Esophagus (tissue), 2 donors: ENCODE results near the gene COG7. TPM values are rescaled to one million over a fixed set of nuclear protein-coding genes. Genes with fewer than 3 reads are reported as not detected.
"Not testable (repeated sequence)": the region's sequence is repeated elsewhere in the genome, so short reads cannot be mapped to it uniquely, and the experiment has no call there.

Source experiments
- H3K27ac ChIP-seq, 2 donors: one replicate each; pipeline ENCODE4 v1.5.1; 2013; ENCODE audit warnings: low read depth in 2 of 2, mild to moderate bottlenecking in 2 of 2, inconsistent platforms in 1 of 2, low read length in 1 of 2, moderate library complexity in 1 of 2
- H3K27me3 ChIP-seq, 2 donors: one replicate each; pipeline ENCODE4 v1.6.1; 2013; ENCODE audit warnings: low read length in 2 of 2, control low read depth in 1 of 2, mild to moderate bottlenecking in 1 of 2; ENCODE audit not compliant: insufficient read depth in 2 of 2, control insufficient read depth in 1 of 2
- H3K36me3 ChIP-seq, 2 donors: one replicate each; pipeline ENCODE4 v1.6.1; 2013; ENCODE audit warnings: low read length in 1 of 2; ENCODE audit not compliant: control insufficient read depth in 2 of 2, insufficient read depth in 2 of 2
- H3K4me1 ChIP-seq, 2 donors: one replicate each; pipeline ENCODE4 v1.6.1; 2013; ENCODE audit warnings: low read length in 1 of 2; ENCODE audit not compliant: control insufficient read depth in 2 of 2, insufficient read depth in 2 of 2
- H3K4me3 ChIP-seq, 2 donors: one replicate each; pipeline ENCODE4 v1.5.1; 2013; ENCODE audit warnings: low read length in 2 of 2, mild to moderate bottlenecking in 2 of 2, low read depth in 1 of 2, moderate library complexity in 1 of 2
- H3K9me3 ChIP-seq, 2 donors: one replicate each; pipeline ENCODE4 v1.6.1; 2013; ENCODE audit warnings: mild to moderate bottlenecking in 2 of 2, low read depth in 1 of 2, low read length in 1 of 2, moderate library complexity in 1 of 2; ENCODE audit not compliant: control insufficient read depth in 2 of 2, insufficient read depth in 1 of 2
- WGBS, 2 donors: extraction: QIAGEN DNeasy Blood & Tissue Kit; methylation state at CpG; one replicate each; pipeline ENCODE4 v1.1.7; 2013; 5-methylcytosine and 5-hydroxymethylcytosine counted together
- polyA plus RNA-seq, 2 donors: library from polyadenylated mRNA; stranded (reverse); fragments of 200-250 nt; gene quantifications; one replicate each; pipeline ENCODE4 v1.2.3, GENCODE V29; 2013
- donor health status: healthy with polysubstance abuse.
- donor health status: Bipolar disorder and iron deficiency.

Gene COG7
- polyA plus RNA-seq, 2 donors: 14.2 to 21.2 TPM

- WGBS, 2 donors: 80 to 82% methylated on average over 7 of the region's 7 CpGs
Measured at GRCh38 chr16:23366341-23366740, 86.6 kb downstream of the COG7 start.

DNA sequence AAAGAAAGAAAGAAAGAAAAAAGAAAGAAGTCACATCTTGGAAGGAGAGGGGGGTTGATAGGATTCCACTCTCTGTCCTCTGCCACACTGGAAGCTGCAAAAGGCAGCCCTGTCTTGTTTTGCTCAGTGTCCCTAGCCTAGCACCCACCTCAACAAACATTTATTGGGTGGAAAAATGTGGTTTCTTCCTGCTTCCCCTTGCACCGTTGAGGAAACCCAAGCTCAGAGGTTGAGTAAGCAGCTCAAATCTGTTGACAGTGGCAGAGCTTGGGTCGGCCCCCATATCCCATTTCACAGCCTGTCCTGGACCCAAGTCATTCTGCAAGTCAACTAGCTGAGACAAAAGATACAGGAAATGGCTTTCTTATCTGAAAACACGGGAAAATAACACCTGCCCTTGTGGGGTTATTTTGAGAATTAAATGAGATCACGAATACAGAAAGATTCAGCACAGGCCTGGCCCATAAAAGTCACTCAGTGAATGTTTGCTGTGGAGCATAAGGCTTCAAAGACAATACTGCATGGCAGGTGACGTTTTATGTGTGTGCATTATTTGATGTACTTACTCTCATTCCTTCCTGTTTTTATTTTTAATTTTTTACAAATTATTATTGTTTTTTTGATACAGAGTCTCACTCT is 87.3 kb downstream of the COG7 start:
- H3K4me3 ChIP-seq: no peak overlapping the region
- no peak overlapping the region for H3K27ac ChIP-seq
- no peaks in the 10 kb centered on the region for H3K27me3 ChIP-seq
- H3K9me3 ChIP-seq: no peaks in the 10 kb centered on the region
- H3K36me3 ChIP-seq: peaks cover 0 to 4% of the 10 kb centered on the region in 2 donors
- WGBS, 2 donors: 36 to 44% methylated on average over 5 of the region's 5 CpGs
- peaks cover 5% of the 10 kb centered on the region in 2 donors for H3K4me1 ChIP-seq

More at GRCh38 chr16:23366341-23366740, 86.6 kb downstream of the COG7 start:
- not testable (repeated sequence) for H3K27me3 ChIP-seq, H3K4me3 ChIP-seq, H3K27ac ChIP-seq, H3K9me3 ChIP-seq, H3K4me1 ChIP-seq
- H3K36me3 ChIP-seq: peaks cover 0 to 11% of the 10 kb centered on the region in 2 donors

GRCh38 chr16:23362460-23363317 is 90.3 kb downstream of the COG7 start:
- Histone ChIP-seq H3K4me3 (no peak overlapping the region), H3K9me3 (no peaks in the 10 kb centered on the region), H3K27ac (peak overlapping the region; percentile 26 to 34), H3K27me3 (no peaks in the 10 kb centered on the region), H3K4me1 (peaks cover 5% of the 10 kb centered on the region in 2 donors), H3K36me3 (peaks cover 0 to 2% of the 10 kb centered on the region in 2 donors)
- 42 to 53% methylated on average over 11 of the region's 11 CpGs for WGBS, 2 donors

GRCh38 chr16:23359092-23359760 is 93.8 kb downstream of the COG7 start:
- Histone ChIP-seq H3K27me3 (no peaks in the 10 kb centered on the region), H3K27ac (no peak overlapping the region), H3K4me1 (peaks cover 5% of the 10 kb centered on the region in 2 donors), H3K4me3 (no peak overlapping the region), H3K36me3 (peaks cover 0 to 8% of the 10 kb centered on the region in 2 donors), H3K9me3 (no peaks in the 10 kb centered on the region)
- WGBS, 2 donors: 73 to 77% methylated on average over 8 of the region's 8 CpGs

GRCh38 chr16:23357761-23358290 is 95.2 kb downstream of the COG7 start:
- no peaks in the 10 kb centered on the region for H3K27me3 ChIP-seq
- H3K4me1 ChIP-seq: peaks cover 4% of the 10 kb centered on the region in 2 donors
- WGBS, 2 donors: 80 to 82% methylated on average over 8 of the region's 8 CpGs
- no peaks in the 10 kb centered on the region for H3K9me3 ChIP-seq
- no peak overlapping the region for H3K27ac ChIP-seq
- H3K36me3 ChIP-seq: peaks cover 0 to 8% of the 10 kb centered on the region in 2 donors
- H3K4me3 ChIP-seq: no peak overlapping the region

DNA sequence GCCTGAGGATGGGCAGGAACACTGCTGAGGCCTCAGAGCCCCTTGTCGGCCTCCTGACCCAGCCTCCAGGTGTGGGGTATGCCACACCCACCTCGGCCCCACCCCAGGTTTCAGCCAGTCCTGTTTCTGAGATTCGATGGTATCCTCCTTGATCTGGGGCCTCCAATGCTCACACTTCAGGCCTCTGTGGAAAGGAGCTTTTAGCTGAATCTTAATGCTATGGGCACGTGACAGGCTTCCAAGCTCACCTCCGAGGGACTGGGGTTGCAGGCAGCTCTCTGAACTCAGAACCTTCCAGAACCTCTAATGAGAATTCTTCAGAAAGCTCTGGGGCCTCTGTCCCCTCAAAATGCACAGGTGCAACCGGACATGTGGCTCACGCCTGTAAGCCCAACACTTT is 96.0 kb downstream of the COG7 start:
- WGBS, 2 donors: 86 to 88% methylated on average over 7 of the region's 7 CpGs

GRCh38 chr16:23355106-23355670 is 97.8 kb downstream of the COG7 start:
- 84 to 87% methylated on average over 13 of the region's 13 CpGs for WGBS, 2 donors
- Histone ChIP-seq H3K27ac (no peak overlapping the region), H3K36me3 (peaks cover 0 to 6% of the 10 kb centered on the region in 2 donors), H3K27me3 (no peaks in the 10 kb centered on the region), H3K4me3 (no peak overlapping the region), H3K4me1 (no peaks in the 10 kb centered on the region), H3K9me3 (no peaks in the 10 kb centered on the region)

More for the DNA sequence above, 96.0 kb downstream of the COG7 start:
- H3K4me1 ChIP-seq: no peaks in the 10 kb centered on the region
- H3K9me3 ChIP-seq: no peaks in the 10 kb centered on the region
- no peak overlapping the region for H3K4me3 ChIP-seq
- no peak overlapping the region for H3K27ac ChIP-seq
- H3K36me3 ChIP-seq: peaks cover 0 to 6% of the 10 kb centered on the region in 2 donors
- H3K27me3 ChIP-seq: no peaks in the 10 kb centered on the region

- H3K4me1 ChIP-seq: no peaks in the 10 kb centered on the region
- no peak overlapping the region for H3K4me3 ChIP-seq
- no peaks in the 10 kb centered on the region for H3K27me3 ChIP-seq
- H3K36me3 ChIP-seq: peaks cover 0 to 6% of the 10 kb centered on the region in 2 donors
- H3K27ac ChIP-seq: no peak overlapping the region
- 84 to 90% methylated on average over 9 of the region's 9 CpGs for WGBS, 2 donors
- no peaks in the 10 kb centered on the region for H3K9me3 ChIP-seq
Measured at GRCh38 chr16:23354246-23354645, 98.7 kb downstream of the COG7 start.

DNA sequence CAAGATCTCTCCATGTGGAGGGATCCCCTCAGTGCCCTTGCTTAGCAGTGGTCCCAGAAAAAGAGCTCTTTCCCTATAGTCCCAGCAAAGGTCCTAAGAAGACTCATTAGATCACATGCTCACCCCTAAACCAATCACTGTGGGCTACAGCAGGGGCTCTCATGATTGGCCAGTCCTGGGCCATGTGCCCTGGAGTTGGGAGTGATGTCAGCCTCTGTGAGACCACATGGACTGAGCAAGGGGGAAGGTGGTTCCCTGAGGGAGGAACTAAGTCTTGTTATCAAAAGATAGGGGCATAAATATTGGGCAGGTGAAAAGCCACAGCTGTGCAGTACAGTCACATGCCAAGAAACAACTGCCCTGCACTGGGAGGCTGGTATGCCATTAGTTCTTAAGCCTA is 99.5 kb downstream of the COG7 start:
- H3K9me3 ChIP-seq: no peaks in the 10 kb centered on the region
- no peak overlapping the region for H3K4me3 ChIP-seq
- H3K4me1 ChIP-seq: no peaks in the 10 kb centered on the region
- no peak overlapping the region for H3K27ac ChIP-seq
- H3K27me3 ChIP-seq: no peaks in the 10 kb centered on the region
- H3K36me3 ChIP-seq: peaks cover 0 to 10% of the 10 kb centered on the region in 2 donors
